ENCODE results near the gene GCSAML.

Gene GCSAML

GRCh38 chr1:247574664-247575063 is 25.7 kb downstream of the GCSAML start:
- DNase-seq (ENCODE audit: low spot score), result no peak

GRCh38 chr1:247576514-247576913 is 27.6 kb downstream of the GCSAML start:
- no peak for DNase-seq (ENCODE audit: low spot score)

GRCh38 chr1:247578946-247579460 is 30.1 kb downstream of the GCSAML start:
- DNase-seq (ENCODE audit: low spot score), result no peak

GRCh38 chr1:247588060-247588459 is 39.1 kb downstream of the GCSAML start, which contains the start of gene OR2G2:
OR2G2 (plus strand) TSS chr1:247588360; CDS start chr1:247588360, 0 bp downstream.
- DNase-seq (ENCODE audit: low spot score), result no peak

- no peak for DNase-seq (ENCODE audit: low spot score)
Measured at GRCh38 chr1:247605286-247605685, 56.4 kb downstream of the GCSAML start, which contains the start of gene OR2G3. OR2G3 (plus strand) TSS chr1:247605586; CDS start chr1:247605586, 0 bp downstream.

GRCh38 chr1:247613405-247613804 is 64.5 kb downstream of the GCSAML start:
- DNase-seq (ENCODE audit: low spot score), result no peak

GRCh38 chr1:247614625-247615024 is 65.7 kb downstream of the GCSAML start:
- no peak for DNase-seq (ENCODE audit: low spot score)

Data from AG08396 (cell line).